HL-60 (cell line): ENCODE measurements around the gene OR9Q1.

Experiments
- DNase-seq, 2 experiments: peaks; one replicate each; pipeline ENCODE4 v3.0.0-alpha.2; 2010 to 2020; ENCODE audit warnings: low read depth in 1 of 2, low spot score in 1 of 2
- H3K27ac ChIP-seq: fragments of 250-450 bp; sonication (Bioruptor Pico); replicated peaks from 2 replicates; pipeline ENCODE4 v1.5.1; 2020; ENCODE audit warnings: mild to moderate bottlenecking, moderate library complexity
- H3K27me3 ChIP-seq: fragments of 250-450 bp; sonication (Bioruptor Pico); 2 replicates; pipeline ENCODE4 v1.5.1; 2021; ENCODE audit warnings: mild to moderate bottlenecking, moderate library complexity; ENCODE audit not compliant: insufficient read depth, poor library complexity, severe bottlenecking
- H3K4me3 ChIP-seq: replicated peaks from 2 replicates; pipeline ENCODE4 v1.5.1; 2011; ENCODE audit warnings: mild to moderate bottlenecking, control low read depth, low read length; ENCODE audit not compliant: insufficient read depth
- GABPA ChIP-seq: IDR thresholded peaks from 2 replicates; pipeline ENCODE4 v1.6.1; 2012; ENCODE audit warnings: low read depth
- POLR2AphosphoS5 ChIP-seq: IDR thresholded peaks from 2 replicates; pipeline ENCODE4 v1.6.1; 2012; ENCODE audit warnings: low read depth
- SPI1 ChIP-seq: IDR thresholded peaks from 2 replicates; pipeline ENCODE4 v1.6.1; 2012; ENCODE audit warnings: low read depth, mild to moderate bottlenecking, borderline replicate concordance
- TF ChIP-seq, protein P1 (sequence below): IDR thresholded peaks from 2 replicates; pipeline ENCODE4 v1.6.1; 2012; ENCODE audit warnings: low read depth; ENCODE audit not compliant: insufficient replicate concordance
- TF ChIP-seq, protein P2 (sequence below): IDR thresholded peaks from one replicate; pipeline ENCODE4 v1.5.1; 2011; ENCODE audit warnings: low read length, control low read depth, inconsistent platforms; ENCODE audit not compliant: insufficient read depth

Gene OR9Q1

DNA sequence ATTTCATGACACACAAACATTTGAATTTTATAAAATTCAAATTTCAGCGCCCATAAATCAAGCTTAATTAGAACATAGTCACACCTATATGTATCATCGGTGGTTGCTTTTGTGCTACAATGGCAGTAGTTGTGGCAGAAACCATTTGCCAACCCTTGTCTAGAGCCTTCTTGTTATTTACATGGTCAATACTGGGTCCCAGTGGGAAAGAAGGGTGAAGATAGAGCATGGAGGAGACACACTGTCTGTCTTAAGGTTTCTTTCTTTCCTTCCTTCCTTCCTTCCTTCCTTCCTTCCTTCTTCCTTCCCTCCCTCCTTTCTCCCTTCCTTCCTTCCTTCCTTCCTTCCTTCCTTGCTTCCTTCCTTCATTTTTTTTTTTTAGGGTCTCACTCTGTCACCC lies 10.8 kb downstream of the OR9Q1 start:
- Histone ChIP-seq H3K4me3 (no peak overlapping the region), H3K27ac (no peak overlapping the region), H3K27me3 (no peaks in the 10 kb centered on the region)
- no peak for DNase-seq
- TF ChIP-seq SPI1, result no peak
- TF ChIP-seq POLR2AphosphoS5, result no peak
- TF ChIP-seq, protein P1, sequence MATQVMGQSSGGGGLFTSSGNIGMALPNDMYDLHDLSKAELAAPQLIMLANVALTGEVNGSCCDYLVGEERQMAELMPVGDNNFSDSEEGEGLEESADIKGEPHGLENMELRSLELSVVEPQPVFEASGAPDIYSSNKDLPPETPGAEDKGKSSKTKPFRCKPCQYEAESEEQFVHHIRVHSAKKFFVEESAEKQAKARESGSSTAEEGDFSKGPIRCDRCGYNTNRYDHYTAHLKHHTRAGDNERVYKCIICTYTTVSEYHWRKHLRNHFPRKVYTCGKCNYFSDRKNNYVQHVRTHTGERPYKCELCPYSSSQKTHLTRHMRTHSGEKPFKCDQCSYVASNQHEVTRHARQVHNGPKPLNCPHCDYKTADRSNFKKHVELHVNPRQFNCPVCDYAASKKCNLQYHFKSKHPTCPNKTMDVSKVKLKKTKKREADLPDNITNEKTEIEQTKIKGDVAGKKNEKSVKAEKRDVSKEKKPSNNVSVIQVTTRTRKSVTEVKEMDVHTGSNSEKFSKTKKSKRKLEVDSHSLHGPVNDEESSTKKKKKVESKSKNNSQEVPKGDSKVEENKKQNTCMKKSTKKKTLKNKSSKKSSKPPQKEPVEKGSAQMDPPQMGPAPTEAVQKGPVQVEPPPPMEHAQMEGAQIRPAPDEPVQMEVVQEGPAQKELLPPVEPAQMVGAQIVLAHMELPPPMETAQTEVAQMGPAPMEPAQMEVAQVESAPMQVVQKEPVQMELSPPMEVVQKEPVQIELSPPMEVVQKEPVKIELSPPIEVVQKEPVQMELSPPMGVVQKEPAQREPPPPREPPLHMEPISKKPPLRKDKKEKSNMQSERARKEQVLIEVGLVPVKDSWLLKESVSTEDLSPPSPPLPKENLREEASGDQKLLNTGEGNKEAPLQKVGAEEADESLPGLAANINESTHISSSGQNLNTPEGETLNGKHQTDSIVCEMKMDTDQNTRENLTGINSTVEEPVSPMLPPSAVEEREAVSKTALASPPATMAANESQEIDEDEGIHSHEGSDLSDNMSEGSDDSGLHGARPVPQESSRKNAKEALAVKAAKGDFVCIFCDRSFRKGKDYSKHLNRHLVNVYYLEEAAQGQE, result no peak
- TF ChIP-seq, protein P2, sequence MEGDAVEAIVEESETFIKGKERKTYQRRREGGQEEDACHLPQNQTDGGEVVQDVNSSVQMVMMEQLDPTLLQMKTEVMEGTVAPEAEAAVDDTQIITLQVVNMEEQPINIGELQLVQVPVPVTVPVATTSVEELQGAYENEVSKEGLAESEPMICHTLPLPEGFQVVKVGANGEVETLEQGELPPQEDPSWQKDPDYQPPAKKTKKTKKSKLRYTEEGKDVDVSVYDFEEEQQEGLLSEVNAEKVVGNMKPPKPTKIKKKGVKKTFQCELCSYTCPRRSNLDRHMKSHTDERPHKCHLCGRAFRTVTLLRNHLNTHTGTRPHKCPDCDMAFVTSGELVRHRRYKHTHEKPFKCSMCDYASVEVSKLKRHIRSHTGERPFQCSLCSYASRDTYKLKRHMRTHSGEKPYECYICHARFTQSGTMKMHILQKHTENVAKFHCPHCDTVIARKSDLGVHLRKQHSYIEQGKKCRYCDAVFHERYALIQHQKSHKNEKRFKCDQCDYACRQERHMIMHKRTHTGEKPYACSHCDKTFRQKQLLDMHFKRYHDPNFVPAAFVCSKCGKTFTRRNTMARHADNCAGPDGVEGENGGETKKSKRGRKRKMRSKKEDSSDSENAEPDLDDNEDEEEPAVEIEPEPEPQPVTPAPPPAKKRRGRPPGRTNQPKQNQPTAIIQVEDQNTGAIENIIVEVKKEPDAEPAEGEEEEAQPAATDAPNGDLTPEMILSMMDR, result no peak
- no peak for TF ChIP-seq GABPA

DNA sequence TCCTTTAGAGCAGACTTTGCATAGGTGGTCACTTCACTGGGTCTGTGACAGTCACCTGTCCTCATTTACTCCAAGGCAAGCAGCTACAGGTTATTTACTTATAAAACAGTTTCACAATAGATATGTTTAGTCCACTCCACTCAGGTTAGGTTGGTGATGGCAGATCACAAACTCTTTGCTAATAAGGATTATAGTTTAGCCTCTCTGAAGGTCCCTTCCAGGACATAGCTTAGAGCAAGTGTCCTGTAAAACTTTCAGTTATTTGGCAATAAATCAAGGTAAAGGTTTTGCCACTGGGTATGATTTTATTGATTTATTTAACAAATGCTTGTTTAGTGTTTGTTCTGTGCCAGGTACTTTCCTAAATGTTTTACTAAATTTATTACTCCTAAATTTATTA lies 15.9 kb downstream of the OR9Q1 start:
- no peak for DNase-seq
- H3K27me3 ChIP-seq, result no peaks in the 10 kb centered on the region
- H3K4me3 ChIP-seq, result no peak overlapping the region
- no peak overlapping the region for H3K27ac ChIP-seq
- TF ChIP-seq, protein P2, result no peak
- no peak for TF ChIP-seq SPI1
- TF ChIP-seq GABPA, result no peak
- no peak for TF ChIP-seq POLR2AphosphoS5
- TF ChIP-seq, protein P1, result no peak

DNA sequence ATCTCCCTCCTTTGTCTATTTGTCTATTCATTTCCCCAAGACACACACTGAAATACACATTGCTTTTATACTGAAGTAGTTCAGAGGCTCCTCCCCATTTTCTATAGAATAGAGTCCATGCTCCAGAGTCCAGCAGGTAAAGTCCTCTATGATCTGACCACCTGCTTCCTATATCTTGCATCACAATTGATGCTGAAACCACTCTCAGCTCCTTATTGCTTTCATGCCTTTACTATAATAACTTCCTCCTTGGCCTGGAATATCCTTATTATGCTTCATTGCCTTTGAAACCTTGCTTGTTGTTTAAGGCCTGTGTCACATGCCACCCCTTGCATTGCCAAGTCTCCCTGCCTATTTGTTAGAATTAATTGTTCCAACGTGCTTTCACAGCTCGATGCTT lies 19.7 kb downstream of the OR9Q1 start:
- Histone ChIP-seq H3K27me3 (no peaks in the 10 kb centered on the region), H3K27ac (no peak overlapping the region), H3K4me3 (no peak overlapping the region)
- no peak for DNase-seq
- TF ChIP-seq, protein P2, result no peak
- TF ChIP-seq POLR2AphosphoS5, result no peak
- TF ChIP-seq, protein P1, result no peak
- no peak for TF ChIP-seq GABPA
- TF ChIP-seq SPI1, result no peak
